Uterus (tissue), 4 donors: ENCODE data around the gene TMEM164. TPM values are rescaled to one million over a fixed set of nuclear protein-coding genes. Genes with fewer than 3 reads are reported as not detected.

Experiments used
- DNase-seq, 2 donors: peaks; one replicate each; pipeline ENCODE4 v3.0.0-alpha.2; 2019 to 2020
- H3K27ac ChIP-seq, 2 donors: fragments of 200-600 bp; sonication (generic); 1 replicate in 1 of 2; 2 replicates in 1 of 2; pipeline ENCODE4 v1.5.1; 2016 to 2018
- H3K27me3 ChIP-seq, 2 donors: fragments of 200-600 bp; sonication (generic); one replicate each; pipeline ENCODE4 v1.5.1; 2018 to 2019; ENCODE audit warnings: control low read depth in 1 of 2
- H3K36me3 ChIP-seq, 2 donors: fragments of 200-600 bp; sonication (generic); one replicate each; pipeline ENCODE4 v1.5.1; 2019; ENCODE audit warnings: control low read depth in 1 of 2
- H3K4me1 ChIP-seq, 2 donors: fragments of 200-600 bp; sonication (generic); one replicate each; pipeline ENCODE4 v1.5.1; 2018 to 2019; ENCODE audit warnings: control low read depth in 1 of 2
- H3K4me3 ChIP-seq, 2 donors: fragments of 200-600 bp; sonication (generic); 1 replicate in 1 of 2; 2 replicates in 1 of 2; pipeline ENCODE4 v1.5.1; 2018 to 2019; ENCODE audit warnings: mild to moderate bottlenecking in 1 of 2
- H3K9me3 ChIP-seq, 2 donors: fragments of 200-600 bp; sonication (generic); one replicate each; pipeline ENCODE4 v1.5.1; 2019; ENCODE audit warnings: control low read depth in 1 of 2
- CTCF ChIP-seq, 4 experiments: fragments of 200-600 bp in 2 of 4; fragments of 450-650 bp in 2 of 4; sonication (generic) in 2 of 4; IDR thresholded peaks; one replicate each; pipeline ENCODE4 v1.5.1; 2016 to 2019; ENCODE audit warnings: antibody characterized with exemption in 4 of 4, mild to moderate bottlenecking in 2 of 4, moderate library complexity in 1 of 4
- POLR2A ChIP-seq, 2 donors: fragments of 450-650 bp; IDR thresholded peaks; one replicate each; pipeline ENCODE4 v1.6.1; 2016; ENCODE audit warnings: antibody characterized with exemption in 2 of 2, mild to moderate bottlenecking in 1 of 2, moderate library complexity in 1 of 2
- intact Hi-C: fragments of 100-400 bp; cut with DNase I; formaldehyde crosslinking; loops from one replicate; pipeline ENCODE4 v1.15.1; 2023; ENCODE audit warnings: low total_unique reads
- total RNA-seq, 4 donors: library from RNA; depleted of rRNA in 3 of 4; stranded (reverse); fragments of >200 nt in 3 of 4; gene quantifications; one replicate each; pipeline versions ENCODE4 v1.1.0 to v1.2.4, GENCODE V29; 2014 to 2023
- donor health status: DM: yes; HTN: yes; CAD: no.

Gene TMEM164
- total RNA-seq, 4 donors from 2014 or later = 3.1 to 18.9 (median 11.5) TPM

GRCh38 chrX:110163488-110163887, 160.6 kb downstream of the TMEM164 start:
- Histone ChIP-seq H3K27me3 (no peaks in the 10 kb centered on the region), H3K4me1 (no peaks in the 10 kb centered on the region), H3K9me3 (no peaks in the 10 kb centered on the region), H3K4me3 (no peak overlapping the region), H3K36me3 (no peaks in the 10 kb centered on the region), H3K27ac (no peak overlapping the region)
- TF ChIP-seq POLR2A (IDR thresholded peaks at IDR 0.05) (no peak), CTCF (IDR thresholded peaks at IDR 0.05) (no peak)
- DNase-seq = no peak
- intact Hi-C loops = loop anchor here (5.0 kb wide), 1 partner anchor 239 kb away; no protein-coding TSS in a partner anchor

- TF ChIP-seq CTCF (IDR thresholded peaks at IDR 0.05) = peak in 3 of 4 experiments; percentile 20 to 30 (median 25)
- TF ChIP-seq POLR2A (IDR thresholded peaks at IDR 0.05) = no peak
- Histone ChIP-seq H3K9me3 (no peaks in the 10 kb centered on the region), H3K36me3 (no peaks in the 10 kb centered on the region), H3K27ac (no peak overlapping the region), H3K4me3 (no peak overlapping the region), H3K4me1 (no peaks in the 10 kb centered on the region), H3K27me3 (no peaks in the 10 kb centered on the region)
- intact Hi-C loops = no loop called here
- DNase-seq = no peak
Observed at GRCh38 chrX:110167952-110168451, 165.1 kb downstream of the TMEM164 start.

GRCh38 chrX:110168585-110168984, 165.7 kb downstream of the TMEM164 start:
- intact Hi-C loops = no loop called here
- H3K27me3 ChIP-seq = no peaks in the 10 kb centered on the region
- H3K4me3 ChIP-seq = no peak overlapping the region
- H3K36me3 ChIP-seq = no peaks in the 10 kb centered on the region
- H3K4me1 ChIP-seq = no peaks in the 10 kb centered on the region
- no peak overlapping the region for H3K27ac ChIP-seq
- DNase-seq = no peak
- TF ChIP-seq POLR2A (IDR thresholded peaks at IDR 0.05) (no peak), CTCF (IDR thresholded peaks at IDR 0.05) (no peak)
- H3K9me3 ChIP-seq = no peaks in the 10 kb centered on the region

GRCh38 chrX:110170029-110170428, 167.1 kb downstream of the TMEM164 start:
- H3K4me1 ChIP-seq = no peaks in the 10 kb centered on the region
- H3K27me3 ChIP-seq = no peaks in the 10 kb centered on the region
- H3K4me3 ChIP-seq = no peak overlapping the region
- no peaks in the 10 kb centered on the region for H3K36me3 ChIP-seq
- no peaks in the 10 kb centered on the region for H3K9me3 ChIP-seq
- intact Hi-C loops = no loop called here
- no peak overlapping the region for H3K27ac ChIP-seq
- DNase-seq = no peak
- TF ChIP-seq CTCF (IDR thresholded peaks at IDR 0.05) (no peak), POLR2A (IDR thresholded peaks at IDR 0.05) (no peak)

- Histone ChIP-seq H3K4me1 (no peaks in the 10 kb centered on the region), H3K27me3 (no peaks in the 10 kb centered on the region), H3K9me3 (no peaks in the 10 kb centered on the region), H3K36me3 (no peaks in the 10 kb centered on the region), H3K27ac (no peak overlapping the region), H3K4me3 (no peak overlapping the region)
- DNase-seq = no peak
- TF ChIP-seq POLR2A (IDR thresholded peaks at IDR 0.05) (no peak), CTCF (IDR thresholded peaks at IDR 0.05) (no peak)
- intact Hi-C loops = no loop called here
Observed at GRCh38 chrX:110171442-110171841, 168.5 kb downstream of the TMEM164 start.
